HEK293T (cell line): Measurements from ENCODE around the gene MED19.

Experiments used
- ELF4 ChIP-seq: fragments of 450-650 bp; IDR thresholded peaks from 2 replicates; pipeline ENCODE4 v1.6.1; 2017; ENCODE audit warnings: antibody characterized with exemption
- FOXK2 ChIP-seq: fragments of 450-650 bp; IDR thresholded peaks from 2 replicates; pipeline ENCODE4 v1.6.1; 2016; ENCODE audit warnings: mild to moderate bottlenecking
- FOXM1 ChIP-seq: fragments of 450-650 bp; IDR thresholded peaks from 2 replicates; pipeline ENCODE4 v1.6.1; 2017; ENCODE audit warnings: mild to moderate bottlenecking, borderline replicate concordance
- LEF1 ChIP-seq: fragments of 450-650 bp; IDR thresholded peaks from 2 replicates; pipeline ENCODE4 v1.6.1; 2017; ENCODE audit warnings: mild to moderate bottlenecking, borderline replicate concordance
- TARDBP ChIP-seq: fragments of 450-650 bp; IDR thresholded peaks from 2 replicates; pipeline ENCODE4 v1.6.1; 2016
- ZNF384 ChIP-seq: fragments of 450-650 bp; IDR thresholded peaks from 2 replicates; pipeline ENCODE4 v1.6.1; 2016

- TF ChIP-seq FOXM1 (no peak), LEF1 (no peak), ZNF384 (no peak), ELF4 (no peak), FOXK2 (no peak), TARDBP (no peak)
These were observed 11.6 kb downstream of the MED19 start for GRCh38 chr11:57700425-57700824.
